GM19468 (cell line): Measurements from ENCODE around the gene FUT9.

Experiments used
- ATAC-seq: cut with Tn5 transposase; IDR thresholded peaks from one replicate; pipeline ENCODE4 v1.9.1; 2021; ENCODE audit warnings: mild to moderate bottlenecking, moderate library complexity, moderate number of reproducible peaks; ENCODE audit not compliant: unreplicated experiment; ENCODE audit errors: extremely low read depth

The FUT9 gene

DNA sequence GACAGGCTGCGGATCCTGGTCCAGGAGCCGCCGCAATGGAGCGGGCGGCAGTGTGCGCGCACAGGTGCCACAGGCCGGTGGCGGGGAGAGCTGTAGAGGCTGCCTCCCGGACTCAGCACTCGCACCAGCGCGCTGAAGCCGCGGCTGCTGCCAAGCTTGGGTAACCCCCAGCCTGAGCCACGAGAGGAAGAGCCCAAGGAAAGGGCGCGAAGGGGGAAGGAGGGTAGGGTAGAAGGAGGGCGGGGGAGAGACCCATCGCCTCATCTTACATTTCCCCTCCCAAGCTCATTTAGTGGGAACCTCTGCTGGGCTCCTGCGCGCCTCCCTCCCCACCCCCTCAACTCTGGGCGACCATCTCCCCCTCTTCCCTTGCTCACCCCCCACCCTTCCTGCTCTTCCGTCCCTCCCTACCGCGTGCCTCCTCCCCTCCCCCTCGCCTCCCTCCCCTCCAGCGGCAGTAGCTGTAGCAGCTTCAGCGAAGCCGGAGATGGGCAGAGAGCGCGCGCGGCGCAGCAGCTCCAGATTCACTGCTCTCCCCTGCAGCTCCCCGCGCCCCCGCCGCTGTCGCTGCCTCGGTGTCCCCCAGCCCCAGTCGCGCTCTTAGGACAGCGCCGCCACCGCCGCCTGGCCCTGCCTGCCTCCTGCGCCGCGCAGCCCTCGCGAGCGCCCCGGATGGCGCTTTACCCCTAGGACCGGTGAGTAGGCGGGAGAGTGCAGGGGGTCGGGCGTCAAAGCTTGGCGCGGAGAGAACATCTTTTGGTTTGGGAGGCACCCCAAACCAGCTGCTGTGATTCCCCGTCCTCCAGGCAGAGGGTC, at the start of gene FUT9:
Gene FUT9, plus strand, starts transcription at position 457 of the 816 bp plus-strand sequence. CDS start 187,182 bp downstream, outside the sequence.
- no peak for ATAC-seq

- ATAC-seq = no peak
Measured at GRCh38 chr6:95967594-95967993, 48.2 kb upstream of the FUT9 start.

DNA sequence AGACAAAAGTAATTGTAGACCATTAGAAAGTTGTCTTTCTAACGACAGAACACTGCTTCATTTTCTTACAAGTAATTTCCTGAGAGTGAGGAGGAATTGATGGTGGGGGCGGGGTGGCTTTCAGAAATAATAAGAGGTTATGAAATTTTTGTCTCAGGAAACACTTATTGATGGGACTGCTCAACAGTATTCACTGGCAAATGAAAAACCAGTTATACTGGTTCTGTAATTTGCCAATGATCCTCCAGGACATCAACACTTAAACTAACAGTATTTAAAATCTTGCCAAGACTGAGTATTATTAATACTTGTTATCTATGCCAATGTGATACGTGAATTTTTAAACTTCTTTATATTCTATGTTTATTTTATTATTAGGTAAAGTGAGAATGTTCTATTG, 41.8 kb upstream of the FUT9 start:
- no peak for ATAC-seq

DNA sequence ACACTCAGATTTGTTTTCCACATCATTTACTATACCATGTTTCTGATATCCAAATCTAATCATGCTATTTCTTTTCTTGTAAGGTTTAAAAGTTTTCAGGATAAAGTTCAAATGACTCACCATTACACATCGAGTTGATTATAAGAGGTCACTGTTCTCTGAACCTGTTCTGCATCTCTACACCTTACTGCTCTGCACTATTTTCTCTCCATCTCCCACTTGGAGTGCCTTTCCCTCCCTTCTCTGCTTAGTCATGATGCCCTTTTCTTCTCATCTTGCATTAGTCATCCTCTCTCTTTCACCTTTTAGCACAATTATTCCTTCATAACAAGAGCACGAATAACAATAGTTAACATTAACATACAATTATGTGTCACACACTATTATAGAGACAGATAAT, 37.5 kb upstream of the FUT9 start:
- no peak for ATAC-seq

DNA sequence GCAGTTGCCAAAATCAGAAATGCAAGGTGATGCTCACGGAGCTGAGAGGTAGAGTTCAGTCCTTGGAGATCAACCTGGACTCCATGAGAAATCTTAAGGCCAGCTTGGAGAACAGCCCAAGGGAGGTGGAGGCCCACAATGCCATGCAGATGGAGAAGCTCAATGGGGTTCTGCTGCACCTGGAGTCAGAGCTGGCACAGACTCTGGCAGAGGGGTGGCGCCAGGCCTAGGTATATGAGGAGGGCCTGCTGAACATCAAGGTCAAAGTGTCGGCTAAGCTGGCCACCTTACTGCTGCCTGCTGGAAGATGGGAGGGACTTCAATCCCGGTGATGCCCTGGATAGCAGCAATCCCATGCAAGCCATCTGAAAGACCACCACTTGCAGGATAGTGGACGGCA, 23.9 kb upstream of the FUT9 start:
- no peak for ATAC-seq

- no peak for ATAC-seq
Measured at GRCh38 chr6:95994151-95994550, 21.6 kb upstream of the FUT9 start.

- ATAC-seq = no peak
Measured at GRCh38 chr6:95998133-95998532, 17.6 kb upstream of the FUT9 start.

GRCh38 chr6:96001891-96002575, 13.7 kb upstream of the FUT9 start:
- ATAC-seq = no peak

- no peak for ATAC-seq
Measured at GRCh38 chr6:96002576-96002910, 13.2 kb upstream of the FUT9 start.

DNA sequence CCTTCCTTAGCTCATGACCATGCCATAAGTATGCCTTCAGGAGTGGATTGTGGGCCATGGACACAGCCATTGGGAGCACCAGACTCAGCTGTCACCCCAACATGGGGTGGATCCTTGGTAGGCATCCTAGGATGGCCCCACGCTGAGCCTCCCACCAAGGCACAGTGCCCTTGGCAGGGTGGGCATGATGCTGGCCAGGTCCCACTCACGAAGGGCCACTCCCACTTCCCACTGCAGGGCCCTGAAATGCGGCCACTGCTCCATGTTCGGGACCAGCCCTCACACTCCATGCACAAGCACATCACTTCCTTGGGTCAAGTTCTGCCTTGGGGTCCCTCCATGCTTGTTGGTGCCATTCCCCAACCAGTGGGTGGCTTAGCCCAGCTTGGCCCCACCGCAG, 12.9 kb upstream of the FUT9 start:
- no peak for ATAC-seq

GRCh38 chr6:96007663-96008062, 8.1 kb upstream of the FUT9 start:
- ATAC-seq = no peak

DNA sequence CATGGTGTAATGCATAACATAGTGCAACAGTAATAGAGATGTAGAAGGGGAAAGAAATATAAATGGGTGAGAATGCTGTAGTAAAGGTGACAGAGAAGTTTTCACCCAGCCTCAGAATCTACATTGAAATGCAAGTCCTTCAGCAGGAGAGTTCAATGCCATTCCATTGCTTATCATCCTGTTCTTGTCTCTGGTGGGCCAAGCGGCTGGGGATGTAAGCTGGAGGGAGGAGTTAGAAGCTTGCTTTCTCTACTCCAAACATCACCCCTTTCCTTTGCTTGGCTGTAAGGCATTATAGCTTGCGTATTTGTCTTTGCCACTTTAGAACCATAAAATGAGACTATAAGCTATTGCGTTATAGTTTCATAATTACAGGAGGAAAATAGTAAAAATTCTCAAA, 2.2 kb upstream of the FUT9 start:
- no peak for ATAC-seq

- ATAC-seq = no peak
Measured at GRCh38 chr6:96014846-96015517, 792 bp upstream of the FUT9 start.

DNA sequence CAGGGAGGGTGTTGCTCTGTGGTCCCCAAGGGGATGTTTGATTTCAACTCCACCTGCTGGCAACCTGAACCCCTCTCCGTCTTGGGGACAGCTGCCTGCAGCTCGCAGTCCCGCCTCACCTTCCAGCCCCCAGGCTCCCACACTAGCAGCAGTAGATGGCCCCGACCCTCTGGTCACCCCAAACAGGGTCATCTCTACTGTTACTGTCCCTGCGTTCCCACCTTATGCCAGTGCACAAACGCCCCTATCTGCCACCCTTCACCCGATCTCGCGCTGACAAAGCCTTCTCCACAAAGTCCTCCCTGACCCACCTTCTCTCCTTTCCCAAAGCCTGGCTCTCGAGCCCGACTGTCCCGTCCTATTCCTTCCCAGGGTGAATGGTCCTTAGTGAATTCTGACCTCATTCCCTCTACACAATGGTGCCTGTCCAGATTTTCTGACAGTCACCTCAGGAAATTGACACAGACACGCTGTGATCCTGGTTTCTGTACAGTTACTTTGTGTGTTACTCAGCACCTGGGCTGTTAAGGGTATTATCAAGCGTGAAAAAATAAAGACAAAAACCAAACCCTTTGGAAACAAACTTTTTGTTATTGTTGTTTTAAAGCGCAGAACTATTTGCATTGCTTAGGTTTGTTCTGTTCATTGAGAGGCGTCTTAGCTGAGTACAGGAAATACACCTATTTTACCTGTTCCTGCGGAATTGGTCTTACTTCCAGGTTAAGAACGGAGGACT, 728 bp downstream of the FUT9 start:
- no peak for ATAC-seq

- no peak for ATAC-seq
Measured at GRCh38 chr6:96017070-96017359, 1.2 kb downstream of the FUT9 start.

- ATAC-seq = no peak
Measured at GRCh38 chr6:96022225-96022624, 6.5 kb downstream of the FUT9 start.

DNA sequence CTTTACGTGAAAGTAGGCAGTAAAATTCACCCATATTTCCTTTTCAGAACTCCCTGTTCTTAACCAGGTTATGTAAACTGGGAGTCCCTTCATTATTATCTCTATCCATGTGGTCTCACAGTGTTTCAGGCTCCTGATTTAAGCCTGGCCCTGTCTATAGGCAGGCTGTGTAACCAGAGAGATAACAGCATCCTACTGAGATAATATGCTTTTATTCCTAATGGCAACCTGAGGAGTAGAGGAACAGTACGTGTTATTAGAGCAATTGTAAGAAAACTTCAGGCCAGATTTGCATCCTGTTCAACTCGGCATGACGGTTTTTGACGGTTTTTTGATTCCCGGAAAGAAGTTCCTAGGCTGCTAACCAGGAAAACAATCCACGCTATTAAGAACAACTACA, 16.9 kb downstream of the FUT9 start:
- ATAC-seq = no peak

DNA sequence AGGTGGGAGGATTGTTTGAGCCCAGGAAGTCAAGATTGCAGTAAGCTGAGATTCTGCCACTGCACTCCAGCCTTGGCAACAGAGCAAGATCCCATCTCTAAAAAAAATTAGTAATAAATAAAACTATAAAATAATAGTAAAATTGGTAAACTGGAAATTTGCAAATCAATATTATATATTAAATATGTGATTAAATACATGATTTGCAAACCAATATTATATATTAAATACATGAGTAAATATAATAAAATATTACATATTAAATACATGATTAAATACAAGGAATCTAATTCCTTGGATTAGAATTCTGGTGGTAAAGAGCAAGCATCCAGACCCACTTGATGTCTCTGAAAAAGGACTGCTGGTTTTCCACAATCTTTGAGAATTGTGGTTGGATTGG, 35.8 kb downstream of the FUT9 start:
- ATAC-seq = no peak

GRCh38 chr6:96058082-96058481, 42.3 kb downstream of the FUT9 start:
- no peak for ATAC-seq

GRCh38 chr6:96059586-96059985, 43.8 kb downstream of the FUT9 start:
- ATAC-seq = no peak

- no peak for ATAC-seq
Measured at GRCh38 chr6:96060249-96060648, 44.5 kb downstream of the FUT9 start.
